Astrocyte (in vitro differentiated cells and primary cell): ENCODE results near the gene GALNT7.

Experiments used
- CTCF ChIP-seq: IDR thresholded peaks from 2 replicates; pipeline ENCODE4 v1.5.1; 2011; ENCODE audit warnings: low read depth, mild to moderate bottlenecking, inconsistent platforms, low read length, moderate library complexity; ENCODE audit not compliant: insufficient read depth
- EZH2 ChIP-seq: IDR thresholded peaks from 2 replicates; pipeline ENCODE4 v1.6.1; 2012; ENCODE audit warnings: mild to moderate bottlenecking, low read length, inconsistent platforms; ENCODE audit not compliant: insufficient read depth

- TF ChIP-seq EZH2, result no peak
- TF ChIP-seq CTCF, result no peak
These were observed 48.8 kb upstream of the GALNT7 start for GRCh38 chr4:173119818-173120217.
